ENCODE results near the gene LTBP2.

The LTBP2 gene

DNA sequence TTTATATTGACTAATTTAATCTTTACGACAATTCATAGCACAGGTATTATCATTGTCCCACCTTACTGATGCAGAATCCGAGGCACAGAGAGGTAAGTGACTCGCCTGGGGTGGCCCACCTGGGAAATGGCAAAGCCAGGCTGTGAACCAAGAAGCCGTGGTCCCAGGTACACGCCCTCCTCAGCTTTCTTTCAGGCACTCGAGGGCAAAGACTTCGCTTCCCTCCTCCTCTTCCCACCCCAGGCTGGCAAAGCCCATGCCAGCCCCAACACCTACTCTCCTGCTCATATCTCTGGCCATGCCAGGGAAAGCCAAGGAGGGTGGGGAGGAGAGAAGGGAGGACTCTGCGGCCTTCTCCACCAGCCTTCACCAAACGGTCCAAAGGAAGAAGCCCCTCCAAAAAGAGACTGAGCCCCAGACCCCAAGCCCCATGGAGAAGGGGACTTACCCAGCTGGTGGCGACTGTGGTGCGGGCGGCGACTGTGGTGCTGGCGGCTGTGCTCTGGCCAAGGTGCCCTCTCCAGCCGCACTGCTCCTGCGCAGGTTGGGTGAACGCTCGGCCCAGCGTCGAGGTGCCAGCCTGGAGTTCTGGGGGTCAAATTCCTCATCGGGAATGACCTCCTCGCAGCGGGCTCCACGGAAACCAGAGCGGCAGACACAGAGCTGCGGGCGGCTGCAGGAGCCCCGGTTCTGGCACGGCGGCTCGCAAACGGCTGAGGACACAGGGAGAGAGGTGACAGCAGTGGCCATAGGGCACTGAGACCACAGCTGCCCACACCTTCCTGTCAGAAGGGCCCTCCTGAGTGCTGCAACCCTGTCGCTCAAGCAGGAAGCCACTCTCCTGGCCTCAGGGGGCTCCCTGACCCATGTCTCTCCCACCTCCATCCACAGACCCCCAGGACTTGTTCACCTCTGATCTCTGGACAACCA, 26.4 kb downstream of the LTBP2 start:
- H3K27ac ChIP-seq (ENCODE audit: low read length): no peak overlapping the region
- no peak overlapping the region for H2AFZ ChIP-seq (ENCODE audit: low read length)
- no peak for DNase-seq
- H3K4me1 ChIP-seq (ENCODE audit: low read length): no peaks in the 10 kb centered on the region
- no peak overlapping the region for H3K4me3 ChIP-seq (ENCODE audit: low read length)
- no peaks in the 10 kb centered on the region for H4K20me1 ChIP-seq (ENCODE audit: insufficient read depth, low read length)
- H3K36me3 ChIP-seq (replicated peaks; ENCODE audit: insufficient read depth, low read length): no peaks in the 10 kb centered on the region
- no peaks in the 10 kb centered on the region for H3K9me3 ChIP-seq (replicated peaks; ENCODE audit: insufficient read depth, low read length)
- H3K4me2 ChIP-seq (ENCODE audit: low read depth, low read length): no peak overlapping the region
- H3K9ac ChIP-seq (ENCODE audit: low read length): no peak overlapping the region
- H3K27me3 ChIP-seq (replicated peaks; ENCODE audit: insufficient read depth, low read length): no peaks in the 10 kb centered on the region
- H3K9me2 ChIP-seq (replicated peaks; ENCODE audit: insufficient read depth, low read length): no peaks in the 10 kb centered on the region
- TF ChIP-seq EZH2phosphoT487 (IDR thresholded peaks at IDR 0.05; ENCODE audit: low read length): no peak
- no peaks in the 10 kb centered on the region for H3K79me2 ChIP-seq (ENCODE audit: low read length)
- no peaks in the 10 kb centered on the region for H3F3A ChIP-seq (ENCODE audit: insufficient read depth, low read length)

DNA sequence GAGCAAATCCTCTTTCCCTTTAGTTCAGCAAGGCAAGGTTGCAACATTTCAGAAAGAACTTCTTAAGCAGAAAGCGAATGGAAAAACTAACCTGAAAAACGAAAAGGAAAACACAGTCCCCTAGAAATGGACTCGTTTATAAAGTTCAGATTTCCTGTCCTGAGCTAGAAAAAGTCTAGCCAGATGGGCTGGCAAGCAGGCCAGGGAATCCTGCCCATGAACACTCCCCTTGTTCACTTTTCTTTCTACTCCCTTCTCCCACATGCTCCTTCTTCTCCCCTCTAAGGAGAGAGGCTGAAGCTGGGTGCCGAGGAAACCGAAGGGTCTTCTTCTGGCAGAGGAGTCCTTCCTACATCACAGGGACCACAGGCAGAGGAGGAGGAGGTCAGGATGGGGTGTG, 27.1 kb downstream of the LTBP2 start:
- Histone ChIP-seq H3F3A (ENCODE audit: insufficient read depth, low read length) (no peaks in the 10 kb centered on the region), H3K9me3 (replicated peaks; ENCODE audit: insufficient read depth, low read length) (no peaks in the 10 kb centered on the region), H3K79me2 (ENCODE audit: low read length) (no peaks in the 10 kb centered on the region), H3K4me2 (ENCODE audit: low read depth, low read length) (no peak overlapping the region), H3K27ac (ENCODE audit: low read length) (no peak overlapping the region), H3K9ac (ENCODE audit: low read length) (no peak overlapping the region), H2AFZ (ENCODE audit: low read length) (no peak overlapping the region), H3K4me1 (ENCODE audit: low read length) (no peaks in the 10 kb centered on the region), H3K27me3 (replicated peaks; ENCODE audit: insufficient read depth, low read length) (no peaks in the 10 kb centered on the region), H3K9me2 (replicated peaks; ENCODE audit: insufficient read depth, low read length) (no peaks in the 10 kb centered on the region), H3K4me3 (ENCODE audit: low read length) (no peak overlapping the region), H4K20me1 (ENCODE audit: insufficient read depth, low read length) (no peaks in the 10 kb centered on the region), H3K36me3 (replicated peaks; ENCODE audit: insufficient read depth, low read length) (no peaks in the 10 kb centered on the region)
- DNase-seq: no peak
- TF ChIP-seq EZH2 (optimal IDR thresholded peaks at IDR 0.05; ENCODE audit: low read depth, low read length) (no peak), EZH2phosphoT487 (IDR thresholded peaks at IDR 0.05; ENCODE audit: low read length) (no peak)
- TF ChIP-seq, protein P1, sequence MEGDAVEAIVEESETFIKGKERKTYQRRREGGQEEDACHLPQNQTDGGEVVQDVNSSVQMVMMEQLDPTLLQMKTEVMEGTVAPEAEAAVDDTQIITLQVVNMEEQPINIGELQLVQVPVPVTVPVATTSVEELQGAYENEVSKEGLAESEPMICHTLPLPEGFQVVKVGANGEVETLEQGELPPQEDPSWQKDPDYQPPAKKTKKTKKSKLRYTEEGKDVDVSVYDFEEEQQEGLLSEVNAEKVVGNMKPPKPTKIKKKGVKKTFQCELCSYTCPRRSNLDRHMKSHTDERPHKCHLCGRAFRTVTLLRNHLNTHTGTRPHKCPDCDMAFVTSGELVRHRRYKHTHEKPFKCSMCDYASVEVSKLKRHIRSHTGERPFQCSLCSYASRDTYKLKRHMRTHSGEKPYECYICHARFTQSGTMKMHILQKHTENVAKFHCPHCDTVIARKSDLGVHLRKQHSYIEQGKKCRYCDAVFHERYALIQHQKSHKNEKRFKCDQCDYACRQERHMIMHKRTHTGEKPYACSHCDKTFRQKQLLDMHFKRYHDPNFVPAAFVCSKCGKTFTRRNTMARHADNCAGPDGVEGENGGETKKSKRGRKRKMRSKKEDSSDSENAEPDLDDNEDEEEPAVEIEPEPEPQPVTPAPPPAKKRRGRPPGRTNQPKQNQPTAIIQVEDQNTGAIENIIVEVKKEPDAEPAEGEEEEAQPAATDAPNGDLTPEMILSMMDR (IDR thresholded peaks at IDR 0.05; ENCODE audit: low read length): no peak

DNA sequence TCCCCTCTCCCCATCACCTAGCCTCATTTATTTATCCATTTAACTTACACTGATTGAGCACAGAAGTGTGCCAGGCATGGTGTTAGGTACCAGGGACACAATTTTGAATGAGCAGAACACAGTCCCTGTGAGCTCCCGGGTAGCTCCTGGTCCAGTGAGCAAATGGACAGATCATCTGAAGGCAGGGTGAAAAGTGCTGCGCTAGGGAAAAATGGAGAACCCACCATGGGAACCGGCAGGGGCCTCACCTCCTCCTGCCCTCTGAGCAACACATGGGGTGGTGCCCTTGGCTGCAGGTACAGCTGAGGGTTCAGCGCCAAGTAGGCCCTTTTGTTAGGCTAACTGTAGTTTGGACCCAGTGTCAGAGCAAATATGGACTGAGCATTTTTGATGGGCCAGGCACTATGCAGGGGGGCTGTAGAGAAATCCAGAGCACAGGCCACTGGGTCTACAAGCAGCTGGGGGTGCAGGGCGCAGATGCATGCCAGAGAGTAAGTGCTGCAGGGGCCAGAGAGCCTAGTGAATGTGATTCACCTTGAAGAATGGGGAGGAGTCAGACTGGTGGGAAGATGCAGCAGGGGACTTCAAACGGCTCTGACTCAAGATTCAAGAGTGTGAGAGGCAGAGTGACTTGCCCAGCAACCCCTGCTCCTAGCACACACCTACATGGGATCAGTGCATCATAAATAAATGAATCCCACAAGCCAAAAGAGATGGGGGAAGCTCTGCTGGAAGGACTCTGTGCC, 28.2 kb downstream of the LTBP2 start:
- Histone ChIP-seq H3K9ac (ENCODE audit: low read length) (no peak overlapping the region), H3K4me2 (ENCODE audit: low read depth, low read length) (no peak overlapping the region), H3K27ac (ENCODE audit: low read length) (no peak overlapping the region), H2AFZ (ENCODE audit: low read length) (no peak overlapping the region), H4K20me1 (ENCODE audit: insufficient read depth, low read length) (no peaks in the 10 kb centered on the region), H3K9me2 (replicated peaks; ENCODE audit: insufficient read depth, low read length) (no peaks in the 10 kb centered on the region), H3K4me3 (ENCODE audit: low read length) (no peak overlapping the region), H3K27me3 (replicated peaks; ENCODE audit: insufficient read depth, low read length) (no peaks in the 10 kb centered on the region), H3K9me3 (replicated peaks; ENCODE audit: insufficient read depth, low read length) (no peaks in the 10 kb centered on the region), H3K79me2 (ENCODE audit: low read length) (no peaks in the 10 kb centered on the region), H3F3A (ENCODE audit: insufficient read depth, low read length) (no peaks in the 10 kb centered on the region), H3K36me3 (replicated peaks; ENCODE audit: insufficient read depth, low read length) (no peaks in the 10 kb centered on the region), H3K4me1 (ENCODE audit: low read length) (no peaks in the 10 kb centered on the region)
- DNase-seq: no peak
- TF ChIP-seq, protein P1 (IDR thresholded peaks at IDR 0.05; ENCODE audit: low read length): no peak
- TF ChIP-seq EZH2 (optimal IDR thresholded peaks at IDR 0.05; ENCODE audit: low read depth, low read length): no peak
- no peak for TF ChIP-seq EZH2phosphoT487 (IDR thresholded peaks at IDR 0.05; ENCODE audit: low read length)

All from MM.1S (cell line).